DOHH2 (cell line): ENCODE data around the gene FBXO28.

Source experiments
- H3F3A ChIP-seq: fragments of 200-600 bp; sonication (generic), shearing (Covaris generic); 2 replicates; pipeline ENCODE4 v1.6.0; 2016; ENCODE audit warnings: antibody characterized with exemption, mild to moderate bottlenecking; ENCODE audit not compliant: control insufficient read depth, insufficient read depth
- H3K27ac ChIP-seq: fragments of 200-600 bp; sonication (generic); 2 replicates; pipeline ENCODE4 v1.5.1; 2014; ENCODE audit warnings: low read depth, mild to moderate bottlenecking, low read length, moderate library complexity
- H3K27me3 ChIP-seq: fragments of 200-600 bp; sonication (generic); 2 replicates; pipeline ENCODE4 v1.6.1; 2014; ENCODE audit warnings: mild to moderate bottlenecking, low read length, mixed read lengths; ENCODE audit not compliant: control insufficient read depth
- H3K36me3 ChIP-seq: fragments of 200-600 bp; sonication (generic); 2 replicates; pipeline ENCODE4 v1.6.1; 2014; ENCODE audit warnings: mild to moderate bottlenecking, low read length, moderate library complexity, mixed read lengths; ENCODE audit not compliant: control insufficient read depth
- H3K4me1 ChIP-seq: fragments of 200-600 bp; sonication (generic); 2 replicates; pipeline ENCODE4 v1.6.1; 2014; ENCODE audit warnings: mild to moderate bottlenecking, low read length, mixed read lengths; ENCODE audit not compliant: control insufficient read depth
- H3K4me2 ChIP-seq: fragments of 200-600 bp; sonication (generic); 2 replicates; pipeline ENCODE4 v1.6.0; 2014; ENCODE audit warnings: mild to moderate bottlenecking, low read length, moderate library complexity
- H3K4me3 ChIP-seq: fragments of 200-600 bp; sonication (generic); 2 replicates; pipeline ENCODE4 v1.5.1; 2014; ENCODE audit warnings: mild to moderate bottlenecking, low read length, mixed read lengths
- H3K79me2 ChIP-seq: fragments of 200-600 bp; sonication (generic); 2 replicates; pipeline ENCODE4 v1.6.1; 2014; ENCODE audit warnings: mild to moderate bottlenecking, low read length, mixed read lengths; ENCODE audit not compliant: control insufficient read depth
- H3K9me2 ChIP-seq: fragments of 200-600 bp; sonication (generic); replicated peaks from 2 replicates; pipeline ENCODE4 v1.6.1; 2014; ENCODE audit warnings: mild to moderate bottlenecking, low read length, mixed read lengths; ENCODE audit not compliant: control insufficient read depth
- H3K9me3 ChIP-seq: fragments of 200-600 bp; sonication (generic); 2 replicates; pipeline ENCODE4 v1.6.1; 2014; ENCODE audit warnings: antibody characterized with exemption, low read length, mixed read lengths; ENCODE audit not compliant: control insufficient read depth, insufficient read depth
- H4K20me1 ChIP-seq: fragments of 200-600 bp; sonication (generic); 2 replicates; pipeline ENCODE4 v1.6.0; 2014; ENCODE audit warnings: low read depth, mild to moderate bottlenecking, antibody characterized with exemption, low read length, moderate library complexity; ENCODE audit not compliant: control insufficient read depth, insufficient read depth
- CTCF ChIP-seq: fragments of 200-600 bp; sonication (generic); IDR thresholded peaks from one replicate; pipeline ENCODE4 v1.5.1; 2014; ENCODE audit warnings: antibody characterized with exemption, mild to moderate bottlenecking, low read depth, low read length; ENCODE audit not compliant: poor library complexity, severe bottlenecking
- EZH2phosphoT487 ChIP-seq: fragments of 200-600 bp; sonication (generic); IDR thresholded peaks from 2 replicates; pipeline ENCODE4 v1.6.1; 2017; ENCODE audit warnings: borderline replicate concordance, mild to moderate bottlenecking, antibody characterized with exemption, low read length, moderate library complexity, mixed read lengths

The FBXO28 gene

GRCh38 chr1:224123136-224123535 lies 9.2 kb downstream of the FBXO28 start:
- no peaks in the 10 kb centered on the region for H3F3A ChIP-seq
- no peaks in the 10 kb centered on the region for H3K27me3 ChIP-seq
- H3K79me2 ChIP-seq = peaks cover 99% of the 10 kb centered on the region
- no peak overlapping the region for H3K27ac ChIP-seq
- H4K20me1 ChIP-seq = peaks cover 3% of the 10 kb centered on the region; the same call in 1 of the 2 replicates
- H3K9me2 ChIP-seq = no peaks in the 10 kb centered on the region
- H3K36me3 ChIP-seq = peaks cover 34% of the 10 kb centered on the region
- H3K4me3 ChIP-seq = no peak overlapping the region
- TF ChIP-seq EZH2phosphoT487 (no peak), CTCF (no peak)
- H3K4me1 ChIP-seq = no peaks in the 10 kb centered on the region
- H3K9me3 ChIP-seq = no peaks in the 10 kb centered on the region
- H3K4me2 ChIP-seq = no peak overlapping the region

GRCh38 chr1:224124220-224124619 lies 10.3 kb downstream of the FBXO28 start:
- TF ChIP-seq CTCF (no peak), EZH2phosphoT487 (no peak)

GRCh38 chr1:224127925-224128819 lies 14.3 kb downstream of the FBXO28 start:
- no peaks in the 10 kb centered on the region for H3K9me2 ChIP-seq
- no peaks in the 10 kb centered on the region for H3K9me3 ChIP-seq
- no peaks in the 10 kb centered on the region for H4K20me1 ChIP-seq
- no peak overlapping the region for H3K4me3 ChIP-seq
- no peaks in the 10 kb centered on the region for H3F3A ChIP-seq
- H3K4me2 ChIP-seq = no peak overlapping the region
- H3K79me2 ChIP-seq = peaks cover 67% of the 10 kb centered on the region
- peaks cover 52% of the 10 kb centered on the region for H3K36me3 ChIP-seq
- no peak for TF ChIP-seq CTCF
- TF ChIP-seq EZH2phosphoT487 = no peak
- no peaks in the 10 kb centered on the region for H3K4me1 ChIP-seq
- H3K27me3 ChIP-seq = no peaks in the 10 kb centered on the region
- H3K27ac ChIP-seq = no peak overlapping the region

More at GRCh38 chr1:224124220-224124619, 10.3 kb downstream of the FBXO28 start:
- Histone ChIP-seq H3K4me3 (no peak overlapping the region), H3K9me3 (no peaks in the 10 kb centered on the region), H3K27me3 (no peaks in the 10 kb centered on the region), H3K9me2 (no peaks in the 10 kb centered on the region), H3K79me2 (peaks cover 99% of the 10 kb centered on the region), H4K20me1 (peaks cover 3% of the 10 kb centered on the region; the same call in 1 of the 2 replicates), H3F3A (no peaks in the 10 kb centered on the region), H3K4me2 (no peak overlapping the region), H3K36me3 (peaks cover 35% of the 10 kb centered on the region), H3K4me1 (no peaks in the 10 kb centered on the region), H3K27ac (no peak overlapping the region)
